Measurements from ENCODE around the gene DMP1. TPM values are rescaled to one million over a fixed set of nuclear protein-coding genes. Genes with fewer than 3 reads are reported as not detected.

Gene DMP1
- total and polyA plus RNA-seq, 12 donors: not detected

DNA sequence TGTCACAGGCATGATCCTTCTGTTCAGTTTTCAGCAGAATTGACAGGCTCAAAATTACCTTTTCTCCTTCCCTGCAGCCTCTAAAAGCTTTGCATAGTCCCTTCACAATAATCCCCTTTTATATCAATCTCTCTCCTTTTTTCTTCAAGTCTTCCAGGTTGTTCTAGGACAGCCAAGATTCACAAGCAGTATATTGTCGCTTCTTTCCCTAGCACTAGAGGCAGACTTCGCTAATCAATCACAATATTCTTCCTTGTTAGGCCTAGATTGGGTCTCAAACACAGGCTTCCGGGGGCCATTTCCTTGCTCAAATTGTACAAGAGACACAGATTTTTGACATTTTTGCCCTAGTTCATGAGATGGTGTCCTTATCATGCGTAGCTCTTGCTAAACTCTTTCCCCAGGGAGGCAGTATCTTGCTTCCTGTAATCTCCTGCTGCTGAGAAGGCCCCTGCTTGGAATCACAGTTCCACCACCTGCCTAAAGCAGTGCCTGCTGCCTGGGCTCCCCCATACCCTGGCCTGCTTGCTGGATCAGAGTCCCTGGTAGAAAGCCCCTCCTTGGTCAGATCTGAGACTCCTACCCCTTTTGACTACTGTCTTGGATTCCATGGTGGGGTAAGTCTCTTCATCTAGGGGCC lies 57.3 kb downstream of the DMP1 start:
- ATAC-seq (peak in 1 of 8 donors; percentile 68), DNase-seq (no peak)
- Histone ChIP-seq H3K27ac (peak overlapping the region in 1 of 10 donors; percentile 20), H3K27me3 (no peaks in the 10 kb centered on the region), H3K9me3 (no peaks in the 10 kb centered on the region), H3K36me3 (no peaks in the 10 kb centered on the region), H3K4me3 (no peak overlapping the region), H3K4me1 (peaks cover 0 to 3% (median 0%) of the 10 kb centered on the region in 9 donors)
- 62 to 63% methylated on average over 4 of the region's 4 CpGs for WGBS, 2 donors
- TF ChIP-seq, protein P1, sequence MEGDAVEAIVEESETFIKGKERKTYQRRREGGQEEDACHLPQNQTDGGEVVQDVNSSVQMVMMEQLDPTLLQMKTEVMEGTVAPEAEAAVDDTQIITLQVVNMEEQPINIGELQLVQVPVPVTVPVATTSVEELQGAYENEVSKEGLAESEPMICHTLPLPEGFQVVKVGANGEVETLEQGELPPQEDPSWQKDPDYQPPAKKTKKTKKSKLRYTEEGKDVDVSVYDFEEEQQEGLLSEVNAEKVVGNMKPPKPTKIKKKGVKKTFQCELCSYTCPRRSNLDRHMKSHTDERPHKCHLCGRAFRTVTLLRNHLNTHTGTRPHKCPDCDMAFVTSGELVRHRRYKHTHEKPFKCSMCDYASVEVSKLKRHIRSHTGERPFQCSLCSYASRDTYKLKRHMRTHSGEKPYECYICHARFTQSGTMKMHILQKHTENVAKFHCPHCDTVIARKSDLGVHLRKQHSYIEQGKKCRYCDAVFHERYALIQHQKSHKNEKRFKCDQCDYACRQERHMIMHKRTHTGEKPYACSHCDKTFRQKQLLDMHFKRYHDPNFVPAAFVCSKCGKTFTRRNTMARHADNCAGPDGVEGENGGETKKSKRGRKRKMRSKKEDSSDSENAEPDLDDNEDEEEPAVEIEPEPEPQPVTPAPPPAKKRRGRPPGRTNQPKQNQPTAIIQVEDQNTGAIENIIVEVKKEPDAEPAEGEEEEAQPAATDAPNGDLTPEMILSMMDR (IDR thresholded peaks at IDR 0.05): no peak
- intact Hi-C loops (cut with DNase I): no loop called here

Other genes starting within 250 kb of the DMP1 start
- 10 to 100 TPM; 24.1 to 33.0 (median 27.7) TPM for gene NUDT9, start 227.7 kb upstream of the DMP1 start, total RNA-seq
- gene NUDT9, start 227.7 kb upstream of the DMP1 start, polyA plus RNA-seq: 10 to 100 TPM; 48.4 to 56.0 TPM
- 100 to 1,000 TPM; 131 to 494 (median 232) TPM for gene SPARCL1, start 120.9 kb upstream of the DMP1 start, total RNA-seq
- 100 to 1,000 TPM; 179 to 553 TPM for gene SPARCL1, start 120.9 kb upstream of the DMP1 start, polyA plus RNA-seq
- gene DSPP, start 41.8 kb upstream of the DMP1 start, total RNA-seq: not detected
- not detected for gene DSPP, start 41.8 kb upstream of the DMP1 start, polyA plus RNA-seq
- under 1 TPM in 1 of 10 donors, not detected in 9; 0.16 TPM for gene IBSP, start 149.3 kb downstream of the DMP1 start, total RNA-seq
- gene IBSP, start 149.3 kb downstream of the DMP1 start, polyA plus RNA-seq: not detected
- not detected for gene MEPE, start 182.7 kb downstream of the DMP1 start, total RNA-seq
- gene MEPE, start 182.7 kb downstream of the DMP1 start, polyA plus RNA-seq: not detected